Measurements from ENCODE around the gene SPATA31D4.
"Not testable (repeated sequence)": the region's sequence is repeated elsewhere in the genome, so short reads cannot be mapped to it uniquely, and the experiment has no call there.

Gene SPATA31D4

DNA sequence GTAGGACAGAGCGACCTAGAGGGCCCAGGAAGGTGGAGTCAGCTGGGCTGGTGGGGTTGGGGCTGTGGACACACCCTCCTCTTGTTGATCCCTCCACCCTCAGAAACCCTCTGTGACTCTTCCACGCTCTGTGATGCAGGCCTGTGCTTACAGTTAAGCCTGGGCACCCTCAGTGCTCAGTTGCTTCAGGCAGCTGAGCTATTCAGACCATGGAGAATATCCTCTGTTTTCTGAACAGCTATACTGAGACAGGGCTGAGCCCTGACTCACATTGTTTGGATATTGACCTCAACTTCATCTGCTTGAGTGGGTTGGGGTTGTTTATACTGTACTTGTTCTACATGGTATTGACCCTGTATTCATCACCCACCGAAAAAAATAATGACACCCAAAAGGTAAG is at the start of gene SPATA31D4:
SPATA31D4 (plus strand) TSS at position 124 of the 400 bp plus-strand sequence; CDS start at position 210, 86 bp downstream.
- DNase-seq (ENCODE audit: low read depth) = not testable (repeated sequence)

DNA sequence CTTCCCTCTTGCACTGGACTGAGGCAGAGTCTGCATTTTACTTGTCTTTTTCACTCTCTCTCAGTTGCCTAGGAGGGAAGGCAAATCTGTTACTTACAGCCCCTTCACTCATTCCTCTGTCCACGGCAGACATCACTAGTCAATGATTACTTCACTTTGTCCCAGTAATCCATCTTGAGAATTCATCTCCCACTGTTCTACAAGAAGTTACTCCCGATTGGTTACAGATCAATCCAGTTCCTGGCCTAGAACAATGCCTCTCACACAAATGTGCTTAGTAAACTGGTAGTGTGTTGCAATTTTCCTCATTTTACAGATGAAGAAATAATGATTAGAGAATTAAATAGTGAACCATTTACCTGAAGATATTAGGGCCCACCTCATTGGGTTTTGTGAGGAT is 49.7 kb upstream of the SPATA31D4 start:
- no peak for DNase-seq (ENCODE audit: low read depth)

DNA sequence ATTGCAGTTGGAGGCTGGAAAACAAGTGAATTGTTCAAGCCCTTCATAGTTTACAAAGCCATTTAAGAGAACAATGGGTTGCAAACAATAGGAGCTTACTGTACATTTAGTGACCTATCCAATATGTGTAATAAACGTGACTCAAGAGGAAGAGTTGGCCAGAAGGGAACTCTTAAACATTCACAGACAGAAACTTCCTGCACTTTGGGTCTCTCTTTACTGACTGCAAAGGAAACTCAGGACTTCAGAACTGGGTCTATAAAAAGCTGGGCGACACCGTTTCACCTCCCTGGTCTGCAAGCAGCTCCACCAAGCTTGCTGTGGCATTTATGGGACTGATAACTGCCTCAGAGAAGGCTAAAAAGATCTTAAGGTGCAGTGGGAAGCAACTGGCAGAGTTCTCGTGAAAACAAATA is 48.7 kb upstream of the SPATA31D4 start:
- no peak for DNase-seq (ENCODE audit: low read depth)

DNA sequence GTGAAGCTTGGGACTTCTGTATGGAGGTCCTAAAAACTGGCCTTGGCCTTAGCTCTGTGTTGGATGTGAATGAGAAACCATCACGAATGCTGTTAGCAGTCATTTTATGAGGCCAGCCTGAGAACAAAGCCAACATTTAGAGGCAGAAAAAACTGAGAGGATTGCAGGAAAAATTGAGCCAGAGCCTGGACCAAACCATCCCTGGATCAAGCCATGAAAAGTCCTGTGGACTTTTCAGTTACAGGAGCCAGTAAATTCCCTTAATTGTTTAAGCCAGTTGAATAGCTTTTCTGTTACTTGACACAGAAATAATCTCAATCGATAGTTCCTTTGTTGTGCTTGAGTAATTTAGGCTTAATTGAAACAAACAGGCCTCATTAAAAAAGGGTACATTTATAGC is 42.6 kb upstream of the SPATA31D4 start:
- DNase-seq (ENCODE audit: low read depth) = no peak

DNA sequence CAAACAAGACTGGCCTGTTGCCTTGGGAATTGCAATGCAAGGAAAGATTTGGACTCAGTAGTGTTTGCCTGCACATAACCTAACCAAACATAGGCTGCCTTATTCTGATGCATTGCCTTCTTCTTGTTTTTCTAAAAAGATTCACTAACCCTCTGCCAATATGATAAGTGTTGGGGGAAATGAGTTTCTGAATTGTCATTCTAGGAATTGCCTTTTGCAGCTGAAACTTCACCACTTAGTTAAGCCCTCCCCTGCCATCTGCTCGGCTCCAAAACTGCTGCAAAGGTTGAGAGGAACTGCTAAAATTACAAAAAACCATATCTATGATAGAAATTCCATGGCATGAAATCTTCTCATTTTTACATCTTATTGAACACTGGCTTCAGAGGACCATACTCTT is 41.6 kb upstream of the SPATA31D4 start:
- DNase-seq (ENCODE audit: low read depth) = no peak

DNA sequence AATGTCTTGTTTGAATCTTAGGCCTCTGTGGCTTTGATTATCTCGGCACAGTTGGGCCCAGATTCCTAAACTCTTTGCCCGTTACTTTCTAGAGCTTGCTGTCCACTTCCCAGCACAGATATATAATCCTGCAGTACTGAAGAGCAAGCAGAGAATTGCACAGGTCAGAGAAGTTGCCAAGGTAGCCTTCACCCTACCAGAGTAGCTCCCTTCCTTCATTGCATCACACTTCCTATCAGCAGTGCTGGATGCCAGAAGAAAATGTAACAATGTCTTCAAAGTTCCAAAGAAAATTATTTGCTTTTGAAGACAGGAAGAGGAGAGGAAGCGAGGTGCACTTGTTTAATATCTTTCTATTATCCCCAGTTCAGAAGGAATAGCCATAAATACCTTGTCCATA is 38.1 kb upstream of the SPATA31D4 start:
- DNase-seq (ENCODE audit: low read depth) = no peak

DNA sequence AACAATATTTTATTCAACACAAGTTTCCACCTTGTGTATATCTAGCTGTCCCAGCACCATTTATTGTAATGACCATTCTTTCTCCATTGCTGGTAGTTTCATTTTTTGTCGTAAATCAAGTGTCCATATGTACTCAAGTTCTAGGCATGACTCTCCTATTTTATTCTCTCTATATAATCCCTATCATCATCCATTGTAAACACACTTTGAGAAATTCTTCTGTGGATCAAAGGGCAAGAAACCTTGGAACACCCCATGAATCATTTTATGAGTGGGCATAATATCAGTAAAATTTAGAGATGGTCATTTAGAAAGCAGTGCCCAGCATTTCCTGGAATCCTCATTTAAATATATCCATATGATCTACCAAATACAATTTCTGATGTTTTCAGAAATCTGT is 35.8 kb upstream of the SPATA31D4 start:
- DNase-seq (ENCODE audit: low read depth) = no peak

DNA sequence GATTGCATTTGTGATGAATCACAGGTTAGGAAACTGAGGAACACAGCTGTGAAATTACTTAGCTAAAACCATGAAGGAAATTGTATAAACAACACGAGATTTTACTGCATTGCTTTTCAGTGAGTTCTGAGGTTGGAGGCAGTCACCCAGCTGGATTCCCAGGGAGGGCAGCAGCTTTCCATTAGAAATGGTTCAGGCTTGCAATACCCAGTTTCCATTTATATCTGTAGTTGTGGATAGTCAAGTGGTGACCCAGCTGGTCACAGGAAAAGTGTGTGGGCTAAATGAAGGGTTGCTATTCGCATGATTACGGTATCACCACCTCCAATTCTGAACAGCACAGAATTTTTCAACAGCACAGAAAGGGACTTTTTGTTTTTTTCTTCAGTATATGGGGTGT is 34.3 kb upstream of the SPATA31D4 start:
- DNase-seq (ENCODE audit: low read depth) = no peak

DNA sequence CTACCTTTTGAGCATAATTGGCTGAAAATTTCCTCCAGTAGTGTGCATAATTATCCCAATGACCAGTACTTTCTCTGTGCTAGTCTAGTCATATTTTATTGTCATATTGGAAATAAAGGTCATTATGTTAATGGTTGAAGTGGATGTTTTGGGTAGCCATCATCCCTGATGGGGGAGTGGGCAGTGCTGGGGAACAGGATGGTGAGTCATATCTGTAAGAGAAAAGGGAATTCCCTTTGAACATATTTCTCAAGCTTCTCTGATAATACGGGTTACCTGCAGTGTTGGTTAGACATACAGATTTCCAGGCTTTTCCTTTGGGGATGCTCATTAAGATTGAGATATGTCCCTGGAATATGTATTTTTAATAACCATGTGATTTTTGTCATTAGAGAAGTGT is 33.3 kb upstream of the SPATA31D4 start:
- no peak for DNase-seq (ENCODE audit: low read depth)

DNA sequence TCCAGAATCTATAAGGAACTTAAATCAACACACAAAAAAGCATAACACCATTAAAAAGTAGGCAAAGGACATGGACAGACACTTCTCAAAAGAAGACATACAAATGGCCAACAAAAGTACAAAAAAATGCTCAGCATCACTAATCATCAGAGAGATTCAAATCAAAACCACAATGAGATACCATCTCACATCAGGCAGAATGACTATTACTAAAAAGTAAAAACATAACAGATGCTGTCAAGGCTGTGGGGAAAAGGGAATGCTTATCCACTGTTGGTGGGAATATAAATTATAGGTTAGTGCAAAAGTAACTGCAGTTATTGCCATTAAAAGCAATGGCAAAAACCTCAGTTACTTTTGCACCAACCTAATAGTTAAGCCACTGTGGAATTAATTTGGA is 32.2 kb upstream of the SPATA31D4 start:
- no peak for DNase-seq (ENCODE audit: low read depth)

DNA sequence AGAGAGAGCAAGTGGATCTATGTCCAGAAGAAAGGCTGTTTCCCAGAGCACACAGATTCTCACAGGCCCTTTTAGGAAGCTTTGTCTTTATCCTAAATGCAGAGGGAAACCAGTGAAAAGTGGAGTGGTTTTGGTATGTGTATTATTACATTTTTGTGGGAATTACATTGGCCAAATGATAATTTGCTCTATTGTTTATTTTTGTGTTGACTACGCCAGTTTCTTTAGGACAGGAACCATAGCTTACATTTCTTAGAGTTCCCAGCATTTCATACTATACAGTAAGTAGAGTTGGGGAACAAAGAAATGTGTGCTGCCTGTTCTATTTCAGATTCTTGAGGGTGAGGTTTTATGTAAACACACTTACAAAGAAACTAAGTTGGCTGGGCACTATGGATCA is 29.4 kb upstream of the SPATA31D4 start:
- no peak for DNase-seq (ENCODE audit: low read depth)

DNA sequence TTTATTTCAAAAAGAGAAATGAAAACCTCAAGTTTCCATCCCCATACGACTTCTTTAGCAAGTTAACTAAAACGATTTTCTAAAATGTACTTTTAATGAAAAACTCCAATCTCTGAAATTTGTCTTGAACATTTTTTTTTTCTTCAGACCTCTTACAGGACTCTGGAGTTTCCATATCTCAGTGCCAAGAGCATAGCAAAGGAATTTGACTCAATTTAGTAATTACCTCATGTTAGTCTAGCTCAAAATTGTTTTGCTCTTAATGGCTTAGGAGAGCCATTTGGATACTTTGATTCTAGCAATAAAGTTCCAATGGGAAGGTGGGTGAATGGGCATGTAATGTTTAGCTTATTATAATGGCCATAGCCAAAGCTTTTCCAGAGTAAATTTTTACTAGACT is 26.0 kb upstream of the SPATA31D4 start:
- DNase-seq (ENCODE audit: low read depth) = no peak

DNA sequence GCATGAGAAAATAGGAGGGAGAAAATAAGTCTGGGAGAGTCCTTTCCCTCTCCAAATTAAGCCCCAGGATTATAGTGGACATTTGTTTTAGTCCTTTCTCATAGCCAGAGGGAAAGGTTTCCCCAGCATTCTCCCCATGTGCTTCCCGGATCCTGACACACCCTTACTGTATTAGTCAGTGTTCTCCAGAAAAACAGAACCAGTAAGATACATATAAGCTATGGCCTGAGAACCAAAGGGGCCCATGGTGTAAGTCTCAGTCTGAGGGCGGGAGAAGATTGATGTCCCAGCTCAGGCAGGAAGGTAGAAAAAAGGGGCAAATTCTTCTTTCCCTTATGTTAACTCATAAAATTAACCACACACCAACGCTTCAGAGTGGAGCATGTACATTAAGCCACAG is 25.6 kb upstream of the SPATA31D4 start:
- no peak for DNase-seq (ENCODE audit: low read depth)

DNA sequence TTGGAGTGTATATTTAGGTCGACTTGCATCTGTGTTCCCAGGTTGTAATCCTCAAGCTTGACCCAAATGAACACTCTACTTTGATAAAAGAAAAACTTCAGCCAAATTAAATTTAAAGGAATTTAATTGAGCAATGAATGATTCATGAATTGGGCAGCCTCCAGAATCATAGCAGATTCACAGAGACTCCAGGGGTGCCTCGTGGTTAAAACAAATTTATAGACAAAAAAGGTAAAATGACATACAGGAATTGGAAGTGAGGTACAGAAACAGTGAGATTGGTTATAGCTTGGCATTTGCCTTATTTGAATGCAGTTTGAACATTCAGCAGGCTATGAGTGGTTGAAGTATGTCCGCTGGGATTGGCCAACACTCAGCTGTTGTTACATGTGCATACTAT is 21.6 kb upstream of the SPATA31D4 start:
- no peak for DNase-seq (ENCODE audit: low read depth)

DNA sequence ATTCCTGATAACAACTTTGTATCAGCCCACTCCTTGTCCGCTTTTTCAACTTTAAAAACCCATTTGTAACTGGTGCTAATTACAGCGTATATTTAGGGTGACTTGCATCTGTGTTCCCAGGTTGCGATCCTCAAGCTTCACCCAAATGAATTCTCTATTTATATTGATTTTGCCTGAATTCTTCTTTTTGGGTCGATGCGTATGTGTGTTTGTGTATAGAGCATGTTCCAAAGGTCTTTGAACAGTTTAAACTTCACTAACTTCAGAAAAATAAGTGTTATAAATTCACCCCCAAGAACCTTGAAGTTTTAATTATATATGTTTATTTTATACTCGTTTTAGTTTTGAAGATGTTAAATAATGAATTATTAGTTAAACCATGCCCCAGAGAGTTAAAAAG is 16.1 kb upstream of the SPATA31D4 start:
- DNase-seq (ENCODE audit: low read depth) = no peak

DNA sequence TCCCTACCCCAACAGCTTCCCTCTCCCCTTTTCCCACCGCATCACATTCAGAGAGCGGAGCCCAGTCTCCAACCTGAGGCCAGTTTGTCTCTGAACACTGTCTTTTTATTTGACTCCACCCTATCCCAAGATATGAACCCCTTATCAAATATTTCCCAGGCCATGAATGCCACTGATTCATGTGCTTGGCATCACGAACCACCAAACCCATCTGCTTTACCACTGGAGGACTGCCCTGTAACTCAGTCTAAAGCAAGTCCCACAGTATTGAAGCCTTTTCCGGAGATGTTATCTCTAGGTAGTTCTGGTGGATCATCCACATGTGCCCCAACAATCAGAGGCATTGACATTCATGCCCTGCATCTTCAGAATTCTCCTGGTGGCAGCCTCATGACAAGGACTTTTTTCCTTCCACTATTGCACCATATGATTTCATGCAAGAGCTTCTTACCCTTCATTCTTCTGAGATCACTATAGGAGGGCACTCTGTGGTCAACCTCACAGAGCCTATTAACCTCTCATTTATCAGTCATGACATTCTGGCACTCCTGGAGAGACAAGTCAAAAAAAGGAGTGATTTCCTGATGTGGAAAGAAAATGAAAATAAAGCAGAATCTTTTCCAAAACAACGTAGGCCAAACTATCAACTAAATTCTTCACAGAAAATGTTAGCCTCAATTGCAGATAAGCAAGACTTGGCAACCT is 12.3 kb upstream of the SPATA31D4 start:
- no peak for DNase-seq (ENCODE audit: low read depth)

DNA sequence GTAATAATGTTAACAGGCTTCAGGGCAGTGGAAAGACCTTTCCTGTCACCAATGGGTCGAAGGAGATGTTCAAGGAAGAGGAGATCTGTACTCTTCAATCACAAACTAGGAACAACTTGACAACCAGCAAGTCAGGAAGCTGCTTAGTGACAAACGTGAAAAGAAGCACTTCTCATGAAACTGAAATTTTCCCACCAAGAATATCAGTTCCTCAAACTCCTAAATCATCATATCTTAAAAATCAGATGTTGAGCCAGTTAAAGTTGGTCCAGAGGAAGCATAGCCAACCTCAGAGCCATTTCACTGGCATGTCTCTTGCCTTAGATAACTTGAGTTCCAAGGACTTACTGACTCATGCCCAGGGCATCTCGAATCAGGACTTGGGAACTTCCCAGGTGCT is 9.7 kb upstream of the SPATA31D4 start:
- not testable (repeated sequence) for DNase-seq (ENCODE audit: low read depth)

DNA sequence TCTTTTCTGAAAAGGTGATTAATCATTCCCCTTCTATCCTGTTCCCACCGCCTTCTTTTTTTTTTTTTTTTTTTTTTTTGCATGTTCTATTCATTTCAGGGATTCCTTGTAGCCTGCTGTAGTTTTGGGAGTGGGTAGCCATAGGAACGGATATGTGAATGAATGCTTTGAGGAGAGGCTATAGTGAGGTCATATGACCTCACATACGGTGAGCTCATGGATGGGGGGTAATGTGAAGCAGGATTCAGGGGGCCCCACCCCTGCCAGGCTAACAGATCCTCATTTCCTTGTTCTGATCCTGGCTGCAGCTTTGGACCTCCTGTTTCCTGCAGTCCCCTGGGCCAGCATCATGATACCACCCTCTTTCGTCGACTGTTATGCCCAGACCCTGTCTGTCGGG is 1.9 kb downstream of the SPATA31D4 start:
- not testable (repeated sequence) for DNase-seq (ENCODE audit: low read depth)

DNA sequence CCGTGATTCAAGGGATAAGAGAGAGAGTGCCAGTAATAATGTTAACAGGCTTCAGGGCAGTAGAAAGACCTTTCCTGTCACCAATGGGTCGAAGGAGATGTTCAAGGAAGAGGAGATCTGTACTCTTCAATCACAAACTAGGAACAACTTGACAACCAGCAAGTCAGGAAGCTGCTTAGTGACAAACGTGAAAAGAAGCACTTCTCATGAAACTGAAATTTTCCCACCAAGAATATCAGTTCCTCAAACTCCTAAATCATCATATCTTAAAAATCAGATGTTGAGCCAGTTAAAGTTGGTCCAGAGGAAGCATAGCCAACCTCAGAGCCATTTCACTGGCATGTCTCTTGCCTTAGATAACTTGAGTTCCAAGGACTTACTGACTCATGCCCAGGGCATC is 5.3 kb downstream of the SPATA31D4 start:
- not testable (repeated sequence) for DNase-seq (ENCODE audit: low read depth)

DNA sequence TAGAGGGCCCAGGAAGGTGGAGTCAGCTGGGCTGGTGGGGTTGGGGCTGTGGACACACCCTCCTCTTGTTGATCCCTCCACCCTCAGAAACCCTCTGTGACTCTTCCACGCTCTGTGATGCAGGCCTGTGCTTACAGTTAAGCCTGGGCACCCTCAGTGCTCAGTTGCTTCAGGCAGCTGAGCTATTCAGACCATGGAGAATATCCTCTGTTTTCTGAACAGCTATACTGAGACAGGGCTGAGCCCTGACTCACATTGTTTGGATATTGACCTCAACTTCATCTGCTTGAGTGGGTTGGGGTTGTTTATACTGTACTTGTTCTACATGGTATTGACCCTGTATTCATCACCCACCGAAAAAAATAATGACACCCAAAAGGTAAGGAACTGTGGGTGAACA is 15.2 kb downstream of the SPATA31D4 start, which contains the start of gene SPATA31D3:
SPATA31D3 (plus strand) TSS at position 108 of the 400 bp plus-strand sequence; CDS start at position 194, 86 bp downstream.
- DNase-seq (ENCODE audit: low read depth) = not testable (repeated sequence)

DNA sequence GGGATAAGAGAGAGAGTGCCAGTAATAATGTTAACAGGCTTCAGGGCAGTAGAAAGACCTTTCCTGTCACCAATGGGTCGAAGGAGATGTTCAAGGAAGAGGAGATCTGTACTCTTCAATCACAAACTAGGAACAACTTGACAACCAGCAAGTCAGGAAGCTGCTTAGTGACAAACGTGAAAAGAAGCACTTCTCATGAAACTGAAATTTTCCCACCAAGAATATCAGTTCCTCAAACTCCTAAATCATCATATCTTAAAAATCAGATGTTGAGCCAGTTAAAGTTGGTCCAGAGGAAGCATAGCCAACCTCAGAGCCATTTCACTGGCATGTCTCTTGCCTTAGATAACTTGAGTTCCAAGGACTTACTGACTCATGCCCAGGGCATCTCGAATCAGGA is 20.4 kb downstream of the SPATA31D4 start:
- not testable (repeated sequence) for DNase-seq (ENCODE audit: low read depth)

DNA sequence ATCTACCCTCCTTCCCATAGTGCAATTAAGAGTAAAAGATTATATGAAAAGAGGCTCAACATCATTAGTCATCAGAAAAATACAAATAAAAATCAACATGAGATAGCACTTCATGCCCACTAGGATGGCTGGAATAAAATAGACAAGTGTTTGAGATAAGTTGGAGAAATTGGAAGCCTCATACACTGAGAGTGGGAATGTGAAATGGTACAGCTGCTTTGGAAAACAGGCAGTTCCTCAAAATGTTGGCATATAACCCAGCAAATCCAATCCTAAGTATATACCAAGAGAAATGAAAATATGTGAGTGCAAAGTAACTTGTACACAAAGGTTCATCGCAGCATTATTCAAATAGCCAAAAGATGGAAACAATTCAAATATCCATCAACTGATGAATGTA is 24.9 kb downstream of the SPATA31D4 start:
- DNase-seq (ENCODE audit: low read depth) = no peak

DNA sequence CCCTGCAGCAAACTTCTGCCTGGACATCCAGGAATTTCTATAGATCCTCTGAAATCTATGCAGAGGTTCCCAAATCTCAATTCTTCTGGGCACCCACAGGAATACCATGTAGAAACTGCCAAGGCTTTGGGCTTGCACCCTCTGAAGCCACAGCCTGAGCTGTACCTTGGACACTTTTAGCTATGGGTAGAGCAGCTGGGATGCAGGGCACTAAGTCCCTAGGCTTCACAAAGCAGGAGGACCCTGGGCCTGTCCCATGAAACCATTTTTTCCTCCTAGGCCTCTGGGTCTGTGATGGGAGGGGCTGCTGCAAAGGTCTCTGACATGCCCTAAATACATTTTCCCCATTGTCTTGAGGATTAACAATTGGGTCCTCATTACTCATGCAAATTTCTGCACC is 27.4 kb downstream of the SPATA31D4 start:
- no peak for DNase-seq (ENCODE audit: low read depth)

All from fibroblast of the conjunctiva (primary cell).